ENCODE measurements around the gene CEP76.
"Not testable (repeated sequence)": the region's sequence is repeated elsewhere in the genome, so short reads cannot be mapped to it uniquely, and the experiment has no call there.

CEP76 gene

GRCh38 chr18:12643756-12644155, 58.8 kb downstream of the CEP76 start:
- DNase-seq (ENCODE audit: low read depth): not testable (repeated sequence)

GRCh38 chr18:12640881-12641200, 61.7 kb downstream of the CEP76 start:
- DNase-seq (ENCODE audit: low read depth): no peak

- DNase-seq (ENCODE audit: low read depth): no peak
Observed at GRCh38 chr18:12639990-12640880, 62.3 kb downstream of the CEP76 start.

- no peak for DNase-seq (ENCODE audit: low read depth)
Observed at GRCh38 chr18:12638644-12639124, 63.8 kb downstream of the CEP76 start.

GRCh38 chr18:12637901-12638643, 64.5 kb downstream of the CEP76 start:
- no peak for DNase-seq (ENCODE audit: low read depth)

- DNase-seq (ENCODE audit: low read depth): no peak
Observed at GRCh38 chr18:12637393-12637792, 65.1 kb downstream of the CEP76 start.

- no peak for DNase-seq (ENCODE audit: low read depth)
Observed at GRCh38 chr18:12631831-12632477, 70.6 kb downstream of the CEP76 start.

GRCh38 chr18:12630136-12630535, 72.4 kb downstream of the CEP76 start:
- DNase-seq (ENCODE audit: low read depth): no peak

- DNase-seq (ENCODE audit: low read depth): no peak
Observed at GRCh38 chr18:12628706-12629702, 73.5 kb downstream of the CEP76 start.

GRCh38 chr18:12627199-12627598, 75.3 kb downstream of the CEP76 start:
- DNase-seq (ENCODE audit: low read depth): not testable (repeated sequence)

GRCh38 chr18:12625241-12625640, 77.3 kb downstream of the CEP76 start:
- DNase-seq (ENCODE audit: low read depth): no peak
